OCI-LY3 (cell line): ENCODE results near the gene NGRN.

Experiments
- EZH2phosphoT487 ChIP-seq: fragments of 200-600 bp; shearing (Covaris generic); IDR thresholded peaks from 2 replicates; pipeline ENCODE4 v1.6.1; 2018; ENCODE audit warnings: antibody characterized with exemption, mixed run types, low read depth
- TF ChIP-seq, protein P1 (sequence below): fragments of 200-600, 300-600 bp; sonication (generic); IDR thresholded peaks from 2 replicates; pipeline ENCODE4 v1.5.1; 2014; ENCODE audit warnings: antibody characterized with exemption, low read length, low read depth

DNA sequence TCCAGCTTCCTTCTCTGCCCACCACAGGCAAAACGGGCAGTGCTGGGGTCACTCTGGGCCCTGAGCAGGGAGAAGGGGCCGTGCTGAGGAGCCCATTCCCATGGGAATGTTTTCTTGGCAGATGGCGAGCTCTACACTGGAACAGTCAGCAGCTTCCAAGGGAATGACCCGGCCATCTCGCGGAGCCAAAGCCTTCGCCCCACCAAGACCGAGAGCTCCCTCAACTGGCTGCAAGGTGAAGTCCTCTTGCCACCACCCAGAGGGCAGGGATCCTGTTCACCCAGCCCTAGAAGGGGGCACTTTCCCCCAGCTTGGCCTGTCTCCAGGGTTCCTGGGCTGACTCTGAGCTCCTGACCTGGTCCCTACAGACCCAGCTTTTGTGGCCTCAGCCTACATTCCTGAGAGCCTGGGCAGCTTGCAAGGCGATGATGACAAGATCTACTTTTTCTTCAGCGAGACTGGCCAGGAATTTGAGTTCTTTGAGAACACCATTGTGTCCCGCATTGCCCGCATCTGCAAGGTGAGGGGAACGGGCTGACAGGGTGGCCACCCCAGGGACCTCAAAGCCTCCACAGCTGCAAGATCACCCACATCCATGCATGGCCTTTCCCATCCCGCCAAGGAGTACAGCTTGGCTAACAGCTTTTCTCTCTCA, 44.1 kb upstream of the NGRN start:
- TF ChIP-seq, protein P1, sequence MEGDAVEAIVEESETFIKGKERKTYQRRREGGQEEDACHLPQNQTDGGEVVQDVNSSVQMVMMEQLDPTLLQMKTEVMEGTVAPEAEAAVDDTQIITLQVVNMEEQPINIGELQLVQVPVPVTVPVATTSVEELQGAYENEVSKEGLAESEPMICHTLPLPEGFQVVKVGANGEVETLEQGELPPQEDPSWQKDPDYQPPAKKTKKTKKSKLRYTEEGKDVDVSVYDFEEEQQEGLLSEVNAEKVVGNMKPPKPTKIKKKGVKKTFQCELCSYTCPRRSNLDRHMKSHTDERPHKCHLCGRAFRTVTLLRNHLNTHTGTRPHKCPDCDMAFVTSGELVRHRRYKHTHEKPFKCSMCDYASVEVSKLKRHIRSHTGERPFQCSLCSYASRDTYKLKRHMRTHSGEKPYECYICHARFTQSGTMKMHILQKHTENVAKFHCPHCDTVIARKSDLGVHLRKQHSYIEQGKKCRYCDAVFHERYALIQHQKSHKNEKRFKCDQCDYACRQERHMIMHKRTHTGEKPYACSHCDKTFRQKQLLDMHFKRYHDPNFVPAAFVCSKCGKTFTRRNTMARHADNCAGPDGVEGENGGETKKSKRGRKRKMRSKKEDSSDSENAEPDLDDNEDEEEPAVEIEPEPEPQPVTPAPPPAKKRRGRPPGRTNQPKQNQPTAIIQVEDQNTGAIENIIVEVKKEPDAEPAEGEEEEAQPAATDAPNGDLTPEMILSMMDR = peak; percentile 85
- no peak for TF ChIP-seq EZH2phosphoT487
